LHCN-M2 (cell line): ENCODE measurements around the gene SOCS4. TPM values are rescaled to one million over a fixed set of nuclear protein-coding genes. Genes with fewer than 3 reads are reported as not detected.
"Not testable (repeated sequence)": the region's sequence is repeated elsewhere in the genome, so short reads cannot be mapped to it uniquely, and the experiment has no call there.

Experiments used
- DNase-seq: peaks from one replicate; pipeline ENCODE4 v3.0.0-alpha.2; 2012; ENCODE audit warnings: low read depth
- total RNA-seq: library from RNA; depleted of rRNA; stranded (reverse); fragments of >200 nt; gene quantifications from 2 replicates; pipeline ENCODE4 v1.2.3, GENCODE V29; 2014

Gene SOCS4
- total RNA-seq, 1 experiment from 2014 or later: 33.9 TPM

GRCh38 chr14:55052269-55052930, 25.4 kb downstream of the SOCS4 start:
- peak; percentile 31 for DNase-seq

- DNase-seq: no peak
These were observed 26.0 kb downstream of the SOCS4 start for GRCh38 chr14:55053018-55053417.

GRCh38 chr14:55053500-55053899, 26.5 kb downstream of the SOCS4 start:
- DNase-seq: no peak

GRCh38 chr14:55054098-55054497, 27.1 kb downstream of the SOCS4 start:
- DNase-seq: no peak

- DNase-seq: no peak
These were observed 30.9 kb downstream of the SOCS4 start for GRCh38 chr14:55057919-55058318.

GRCh38 chr14:55059333-55059732, 32.3 kb downstream of the SOCS4 start:
- DNase-seq: no peak

GRCh38 chr14:55062517-55063351, 35.7 kb downstream of the SOCS4 start:
- DNase-seq: no peak

- DNase-seq: not testable (repeated sequence)
These were observed 37.9 kb downstream of the SOCS4 start for GRCh38 chr14:55064896-55065295.

- DNase-seq: no peak
These were observed 38.4 kb downstream of the SOCS4 start for GRCh38 chr14:55065411-55065810.

GRCh38 chr14:55066223-55066622, 39.2 kb downstream of the SOCS4 start:
- DNase-seq: no peak

GRCh38 chr14:55070981-55071411, 44.0 kb downstream of the SOCS4 start:
- DNase-seq: no peak

- peak; percentile 97 for DNase-seq
These were observed 45.0 kb downstream of the SOCS4 start for GRCh38 chr14:55071870-55072640.

- DNase-seq: peak; percentile 66
These were observed 46.8 kb downstream of the SOCS4 start for GRCh38 chr14:55073856-55074255.

GRCh38 chr14:55074662-55075061, 47.6 kb downstream of the SOCS4 start:
- no peak for DNase-seq

GRCh38 chr14:55075628-55076175, 48.7 kb downstream of the SOCS4 start:
- no peak for DNase-seq

GRCh38 chr14:55077170-55078151, 50.4 kb downstream of the SOCS4 start:
- DNase-seq: peak; percentile 55

- DNase-seq: not testable (repeated sequence)
These were observed 52.9 kb downstream of the SOCS4 start for GRCh38 chr14:55079961-55080360.

- no peak for DNase-seq
These were observed 57.5 kb downstream of the SOCS4 start for GRCh38 chr14:55084401-55085059.

GRCh38 chr14:55085060-55085660, 58.1 kb downstream of the SOCS4 start:
- no peak for DNase-seq

GRCh38 chr14:55086938-55087337, 59.9 kb downstream of the SOCS4 start:
- DNase-seq: no peak
